NOMO-1 treated with dmso at 0.1 percent for 144 hours (cell line): ENCODE measurements around the gene FSD1.
"Not testable (repeated sequence)": the region's sequence is repeated elsewhere in the genome, so short reads cannot be mapped to it uniquely, and the experiment has no call there.

Experiments
- DNase-seq: peaks from one replicate; lab custom pipeline; 2025; ENCODE audit not compliant: unreplicated experiment; lab: John Stamatoyannopoulos, UW

Gene FSD1

GRCh38 chr19:4284176-4284958, 20.0 kb upstream of the FSD1 start:
- no peak for DNase-seq

DNA sequence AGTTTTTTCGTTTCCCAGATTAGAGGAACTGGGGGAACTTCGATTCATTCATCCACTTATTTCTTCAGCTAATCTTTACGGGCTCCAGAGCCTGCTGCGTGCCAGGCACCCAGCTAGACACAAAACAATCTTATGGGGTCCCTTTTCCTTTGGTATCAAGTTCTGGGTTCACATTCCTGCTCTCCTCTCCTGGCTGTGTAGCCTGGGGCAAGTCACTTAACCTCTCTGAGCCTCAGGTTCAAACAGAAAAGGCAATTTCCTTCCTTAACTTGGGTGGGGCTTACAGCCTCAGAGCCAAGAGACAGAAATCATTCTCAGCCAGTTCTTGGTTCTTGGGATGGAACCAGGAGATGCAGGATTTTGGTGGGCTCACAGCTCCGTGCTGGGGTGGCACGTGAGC, 19.4 kb upstream of the FSD1 start:
- DNase-seq, result no peak

GRCh38 chr19:4286141-4286540, 18.3 kb upstream of the FSD1 start:
- not testable (repeated sequence) for DNase-seq

- DNase-seq, result no peak
Measured at GRCh38 chr19:4288091-4288777, 16.2 kb upstream of the FSD1 start.

DNA sequence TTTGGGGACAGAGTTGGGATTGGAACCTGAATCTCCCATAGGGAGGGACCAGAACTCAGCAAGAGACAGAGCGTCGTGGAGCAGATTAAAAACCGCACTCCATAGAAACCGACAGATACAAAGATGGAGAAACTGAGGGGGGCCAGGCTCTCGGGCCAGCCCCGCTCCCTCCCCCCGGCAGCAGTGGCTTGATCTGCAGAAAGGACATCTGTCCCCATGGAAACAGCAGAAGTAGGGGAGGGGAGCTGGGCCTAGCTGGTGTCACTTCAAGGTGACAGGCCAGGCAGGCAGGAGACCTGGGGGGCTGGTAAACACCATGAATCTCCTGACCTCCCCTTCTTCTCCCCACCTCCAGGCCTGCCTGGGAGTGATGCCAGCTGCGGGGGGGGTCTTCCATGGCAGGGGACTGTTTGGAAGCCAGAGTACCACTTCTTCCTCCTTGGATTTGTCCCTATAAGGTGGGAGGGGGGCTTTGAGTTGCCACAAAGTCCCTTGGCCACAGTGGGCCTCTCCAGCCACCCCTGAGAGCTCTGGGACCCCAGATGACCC, 13.1 kb upstream of the FSD1 start:
- no peak for DNase-seq

DNA sequence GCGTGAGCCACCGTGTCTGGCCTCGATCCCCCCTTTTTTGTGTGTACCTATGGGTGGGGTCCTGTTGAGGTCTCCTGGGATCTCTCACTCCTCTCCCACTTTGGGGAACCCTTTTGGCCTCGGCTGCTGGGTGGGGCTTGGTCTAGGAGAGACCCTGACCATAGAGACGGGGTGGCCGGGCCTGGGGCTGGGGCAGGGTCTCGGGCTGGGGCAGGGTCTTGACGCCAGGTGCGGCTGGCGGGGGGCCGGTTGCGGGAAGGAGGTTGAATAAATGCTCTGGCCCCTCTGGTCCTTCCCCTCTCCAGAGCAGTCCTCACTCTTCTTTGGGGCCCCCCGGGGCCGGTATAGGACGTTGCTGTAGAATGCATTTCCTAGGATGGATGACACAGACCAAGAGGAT, 11.9 kb upstream of the FSD1 start:
- no peak for DNase-seq

DNA sequence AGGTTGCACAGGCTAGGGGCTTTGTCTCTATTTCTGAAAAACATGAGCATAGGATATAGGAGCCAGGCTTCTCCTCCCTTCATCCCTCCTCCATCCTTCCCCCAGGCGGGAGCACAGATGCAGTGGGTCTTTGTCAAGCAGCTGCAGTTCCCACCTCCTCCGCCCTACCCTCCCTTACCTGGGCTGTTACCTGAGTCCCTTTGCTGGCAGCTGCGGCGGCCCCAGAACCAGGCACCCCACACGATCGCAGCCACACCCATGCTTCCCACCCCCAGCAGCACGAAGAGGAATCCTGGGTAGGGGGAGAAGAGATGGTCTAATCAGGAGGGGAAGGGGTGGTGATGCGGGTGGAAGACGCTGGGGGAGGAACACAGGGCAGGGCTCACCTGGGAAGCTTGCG, 10.0 kb upstream of the FSD1 start:
- DNase-seq, result no peak

GRCh38 chr19:4295972-4296771, 8.2 kb upstream of the FSD1 start:
- DNase-seq, result no peak

- DNase-seq, result no peak
Measured at GRCh38 chr19:4297901-4298809, 6.2 kb upstream of the FSD1 start.

DNA sequence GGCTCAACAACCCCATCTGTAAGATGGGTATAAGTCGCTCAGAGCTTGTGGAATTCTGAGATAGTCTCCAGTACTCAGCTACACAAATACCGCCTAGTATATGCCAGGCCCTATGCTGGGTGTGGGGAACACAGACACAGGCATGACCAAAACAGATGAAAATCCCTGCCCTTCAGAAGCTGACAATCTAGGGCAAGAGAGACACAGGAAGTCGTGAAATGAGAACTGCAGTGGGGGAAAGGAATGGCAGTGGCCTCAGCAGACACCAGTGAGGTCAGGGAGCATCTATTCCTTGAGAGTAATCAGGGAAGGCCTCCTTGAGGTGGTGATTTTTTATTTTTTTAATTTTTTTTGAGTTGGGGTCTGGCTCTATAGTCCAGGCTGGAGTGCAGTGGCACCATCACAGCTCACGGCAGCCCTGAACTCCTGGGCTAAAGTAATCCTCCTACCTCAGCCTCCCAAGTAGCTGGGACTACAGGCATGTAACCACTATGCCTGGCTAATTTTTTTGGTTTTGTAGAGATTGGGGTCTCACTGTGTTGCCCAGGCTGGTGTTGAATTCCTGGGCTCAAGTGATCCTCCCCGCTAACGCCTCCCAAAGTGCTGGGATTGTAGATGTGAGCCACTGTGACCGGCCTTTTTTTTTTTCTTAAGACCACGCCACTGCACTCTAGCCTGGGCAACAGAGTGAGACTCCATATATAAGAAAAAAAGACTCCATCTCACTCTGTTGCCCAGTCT, 5.4 kb upstream of the FSD1 start:
- no peak for DNase-seq

GRCh38 chr19:4300589-4300988, 3.8 kb upstream of the FSD1 start:
- no peak for DNase-seq

- no peak for DNase-seq
Measured at GRCh38 chr19:4301590-4302242, 2.7 kb upstream of the FSD1 start.

DNA sequence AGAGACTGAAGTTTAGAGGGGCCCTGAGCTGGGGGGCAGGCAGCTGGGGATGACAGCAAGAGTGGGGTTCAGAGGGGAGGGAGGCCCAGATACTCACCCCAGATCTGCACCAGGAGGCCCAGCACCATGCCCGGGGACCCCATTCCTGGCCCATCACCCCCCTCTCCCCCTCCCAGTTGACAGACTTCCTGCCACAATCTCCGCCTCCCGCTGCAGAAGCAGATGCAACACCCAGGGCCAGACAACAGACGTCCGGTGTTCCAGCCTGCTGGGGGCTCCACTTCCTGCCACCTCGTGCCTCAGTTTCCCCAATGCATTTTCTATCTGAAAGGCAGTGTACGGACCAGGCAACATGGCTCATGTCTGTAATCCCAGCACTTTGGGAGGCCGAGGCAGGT, 2.2 kb upstream of the FSD1 start, which contains the start of gene TMIGD2:
Gene TMIGD2, minus strand, starts transcription at position 147 of the 398 bp plus-strand sequence. Its CDS starts 4 bp downstream, at position 143.
- DNase-seq, result no peak

DNA sequence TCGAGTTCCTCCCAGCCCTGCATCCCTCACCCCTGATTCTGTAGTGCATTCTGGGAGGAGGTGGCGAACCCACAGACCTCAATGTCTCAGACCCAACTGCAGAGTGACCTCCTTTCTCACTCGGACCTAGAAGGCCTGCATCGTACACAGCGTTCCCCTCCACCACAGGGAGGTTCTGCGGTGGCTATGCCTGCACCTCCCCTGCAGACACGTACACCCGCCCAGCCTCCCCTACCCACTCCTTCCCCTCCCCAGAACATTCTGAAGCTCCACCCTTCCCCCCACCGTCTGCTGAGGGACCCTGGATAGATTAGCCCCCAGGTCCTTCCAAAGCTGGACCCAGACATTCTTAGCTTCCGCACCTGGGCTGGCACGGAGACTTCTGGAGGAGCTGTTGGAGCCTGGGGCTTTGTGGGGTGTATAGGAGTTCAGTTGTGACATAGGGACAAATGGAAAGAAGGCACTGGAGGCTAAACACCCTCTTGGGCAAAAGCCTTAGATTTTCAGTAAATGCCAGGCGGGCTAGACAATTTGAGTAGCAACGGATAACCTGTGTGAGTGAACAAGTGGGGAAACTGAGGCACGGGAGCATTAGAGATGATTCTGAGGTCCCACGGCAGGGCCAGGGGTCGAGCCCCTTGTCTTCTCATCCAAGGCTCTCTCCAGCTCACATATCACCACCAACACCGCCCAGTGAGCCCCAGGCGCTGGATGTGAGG, 420 bp upstream of the FSD1 start:
- no peak for DNase-seq

- DNase-seq, result no peak
Measured at GRCh38 chr19:4305257-4305612, 837 bp downstream of the FSD1 start.

DNA sequence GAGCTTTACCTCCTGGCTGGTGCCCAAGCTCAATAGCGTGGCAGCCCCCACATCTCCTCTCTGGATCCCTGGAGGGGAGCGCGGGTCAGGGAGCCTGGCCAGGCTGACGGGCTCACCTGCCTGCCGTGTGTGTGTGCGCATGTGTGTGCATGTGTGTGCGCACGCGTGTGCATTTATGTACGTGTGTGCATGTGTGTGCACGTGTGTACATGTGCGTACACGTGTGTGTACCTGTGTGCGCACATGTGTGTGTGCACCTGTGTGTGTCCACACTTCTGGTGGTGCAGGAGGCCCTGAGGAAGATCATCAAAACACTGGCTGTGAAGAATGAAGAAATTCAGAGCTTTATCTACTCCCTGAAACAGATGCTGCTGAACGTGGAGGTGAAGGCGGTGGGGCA, 1.3 kb downstream of the FSD1 start:
- DNase-seq, result no peak

- no peak for DNase-seq
Measured at GRCh38 chr19:4310247-4311121, 6.1 kb downstream of the FSD1 start.
